H1 (cell line): ENCODE data around the gene HS2ST1. TPM values are rescaled to one million over a fixed set of nuclear protein-coding genes. Genes with fewer than 3 reads are reported as not detected.

ENCODE experiments used
- CTCF ChIA-PET: fragments of 300-600 bp; sonication (Branson Sonifier 250); formaldehyde crosslinking; loops from one replicate; lab custom pipeline; 2021; ENCODE audit not compliant: partially characterized antibody; lab: Charles Lee
- POLR2A ChIA-PET: fragments of 300-600 bp; sonication (Branson Sonifier 250); formaldehyde crosslinking; loops from one replicate; lab custom pipeline; 2021; ENCODE audit warnings: inconsistent platforms; ENCODE audit not compliant: partially characterized antibody; lab: Charles Lee
- DNase-seq, 2 experiments: peaks; one replicate each; pipeline versions ENCODE4 v3.0.0 to v3.0.0-alpha.2; 2010 to 2022; ENCODE audit warnings: low spot score in 2 of 2, low read depth in 1 of 2, mixed read lengths in 1 of 2
- FAIRE-seq: peaks from 2 replicates; lab custom pipeline; 2011; peaks lifted over from hg19 to GRCh38; lab: Jason Lieb, UNC
- H2AFZ ChIP-seq: 2 replicates; pipeline ENCODE4 v1.8.1; 2012; ENCODE audit warnings: low read length, inconsistent platforms
- H2AK5ac ChIP-seq: 2 replicates; pipeline ENCODE4 v1.6.1; 2013; ENCODE audit warnings: low read depth, low read length
- H2BK120ac ChIP-seq: replicated peaks from 2 replicates; pipeline ENCODE3; 2013; ENCODE audit warnings: low read depth, low read length, inconsistent platforms
- H2BK12ac ChIP-seq: 2 replicates; pipeline ENCODE4 v1.6.1; 2013; ENCODE audit warnings: low read depth, low read length
- H2BK15ac ChIP-seq: 2 replicates; pipeline ENCODE4 v1.6.1; 2013; ENCODE audit warnings: low read length
- H2BK20ac ChIP-seq: 2 replicates; pipeline ENCODE4 v1.6.1; 2013; ENCODE audit warnings: low read length
- H2BK5ac ChIP-seq: 2 replicates; pipeline ENCODE4 v1.6.1; 2013; ENCODE audit warnings: low read depth, low read length
- H3K14ac ChIP-seq: 2 replicates; pipeline ENCODE4 v1.6.1; 2013; ENCODE audit warnings: inconsistent platforms; ENCODE audit not compliant: insufficient read length
- H3K18ac ChIP-seq: 2 replicates; pipeline ENCODE4 v1.6.1; 2013; ENCODE audit warnings: low read length; ENCODE audit errors: extremely low read depth
- H3K23ac ChIP-seq: 2 replicates; pipeline ENCODE4 v1.6.1; 2013; ENCODE audit warnings: inconsistent platforms; ENCODE audit not compliant: insufficient read length
- H3K23me2 ChIP-seq: 2 replicates; pipeline ENCODE4 v1.6.1; 2013; ENCODE audit warnings: low read depth, low read length
- H3K27ac ChIP-seq: 2 replicates; pipeline ENCODE4 v1.6.1; 2011; ENCODE audit warnings: low read depth, low read length, inconsistent platforms
- H3K27me3 ChIP-seq, 4 experiments: replicated peaks in 1 of 4; 1 replicate in 1 of 4; 2 replicates in 3 of 4; pipeline versions ENCODE4 v1.6.1 to v1.8.1; 2011 to 2013; ENCODE audit warnings: low read length in 3 of 4, mild to moderate bottlenecking in 3 of 4, inconsistent platforms in 2 of 4, mixed read lengths in 2 of 4, moderate library complexity in 1 of 4; ENCODE audit not compliant: control insufficient read depth in 3 of 4, insufficient read depth in 3 of 4; ENCODE audit errors: extremely low read depth in 1 of 4
- H3K36me3 ChIP-seq, 4 experiments: 2 replicates each; pipeline versions ENCODE4 v1.6.1 to v1.8.1; 2011 to 2013; ENCODE audit warnings: mild to moderate bottlenecking in 4 of 4, low read length in 3 of 4, moderate library complexity in 2 of 4, control low read depth in 1 of 4, inconsistent platforms in 1 of 4; ENCODE audit not compliant: insufficient read depth in 4 of 4, control insufficient read depth in 2 of 4
- H3K4ac ChIP-seq: replicated peaks from 2 replicates; pipeline ENCODE3; 2013; ENCODE audit warnings: low read length, low read depth, mixed read lengths, inconsistent platforms; ENCODE audit not compliant: insufficient read length
- H3K4me1 ChIP-seq, 4 experiments: replicated peaks in 1 of 4; 1 replicate in 1 of 4; 2 replicates in 3 of 4; pipeline versions ENCODE4 v1.6.1 to v1.8.1; 2011 to 2013; ENCODE audit warnings: low read length in 3 of 4, inconsistent platforms in 2 of 4, mixed read lengths in 1 of 4; ENCODE audit not compliant: insufficient read depth in 4 of 4, control insufficient read depth in 3 of 4
- H3K4me2 ChIP-seq, 2 experiments: 2 replicates each; pipeline versions ENCODE4 v1.6.1 to v1.8.1; 2011 to 2013; ENCODE audit warnings: low read depth in 2 of 2, low read length in 2 of 2, control low read depth in 1 of 2, inconsistent platforms in 1 of 2, mild to moderate bottlenecking in 1 of 2; ENCODE audit not compliant: insufficient read depth in 1 of 2
- H3K4me3 ChIP-seq, 4 experiments: fragments of 200-600, 300-600 bp in 1 of 4; sonication (generic), shearing (Covaris generic), sonication (Bioruptor Twin) in 1 of 4; 2 replicates each; pipeline versions ENCODE4 v1.5.1 to v1.8.1; 2011 to 2016; ENCODE audit warnings: low read length in 4 of 4, low read depth in 3 of 4, control low read depth in 2 of 4, inconsistent platforms in 2 of 4, mild to moderate bottlenecking in 2 of 4, mixed read lengths in 1 of 4, moderate library complexity in 1 of 4; ENCODE audit not compliant: insufficient read depth in 2 of 4; ENCODE audit errors: extremely low read depth in 1 of 4
- H3K56ac ChIP-seq: replicated peaks from 2 replicates; pipeline ENCODE3; 2013; ENCODE audit warnings: low read depth, mild to moderate bottlenecking, mixed read lengths, low read length, inconsistent platforms; ENCODE audit not compliant: insufficient read length
- H3K79me1 ChIP-seq: 2 replicates; pipeline ENCODE4 v1.6.1; 2013; ENCODE audit warnings: low read depth, low read length, control low read depth
- H3K79me2 ChIP-seq, 2 experiments: 2 replicates each; pipeline versions ENCODE4 v1.6.1 to v1.8.1; 2012 to 2013; ENCODE audit warnings: low read length in 2 of 2, mild to moderate bottlenecking in 2 of 2, inconsistent platforms in 1 of 2; ENCODE audit not compliant: insufficient read depth in 2 of 2, control insufficient read depth in 1 of 2
- H3K9ac ChIP-seq, 4 experiments: replicated peaks in 1 of 4; 1 replicate in 1 of 4; 2 replicates in 3 of 4; pipeline versions ENCODE4 v1.6.1 to v1.8.1; 2011 to 2013; ENCODE audit warnings: low read depth in 3 of 4, low read length in 3 of 4, control low read depth in 2 of 4, mild to moderate bottlenecking in 2 of 4, moderate library complexity in 2 of 4, inconsistent platforms in 1 of 4; ENCODE audit errors: extremely low read depth in 1 of 4
- H3K9me3 ChIP-seq, 2 experiments: 2 replicates each; pipeline versions ENCODE4 v1.6.1 to v1.8.1; 2012 to 2013; ENCODE audit warnings: mild to moderate bottlenecking in 2 of 2, moderate library complexity in 2 of 2, control low read depth in 1 of 2, inconsistent platforms in 1 of 2, low read depth in 1 of 2, low read length in 1 of 2, mixed read lengths in 1 of 2; ENCODE audit not compliant: insufficient read depth in 2 of 2
- H4K20me1 ChIP-seq, 2 experiments: replicated peaks in 1 of 2; 2 replicates each; pipeline versions ENCODE3 to v1.8.1; 2011 to 2013; ENCODE audit warnings: inconsistent platforms in 2 of 2, low read length in 2 of 2, mild to moderate bottlenecking in 1 of 2; ENCODE audit not compliant: insufficient read depth in 2 of 2, control insufficient read depth in 1 of 2
- H4K5ac ChIP-seq: 2 replicates; pipeline ENCODE4 v1.6.1; 2013; ENCODE audit warnings: low read length, low read depth, mixed read lengths, inconsistent platforms; ENCODE audit not compliant: insufficient read length
- H4K8ac ChIP-seq: 2 replicates; pipeline ENCODE4 v1.8.0; 2013; ENCODE audit warnings: mild to moderate bottlenecking, moderate library complexity, low read length, inconsistent platforms; ENCODE audit not compliant: insufficient read depth; ENCODE audit errors: extremely low read depth
- H4K91ac ChIP-seq: replicated peaks from 2 replicates; pipeline ENCODE3; 2013; ENCODE audit warnings: low read length, mixed read lengths, inconsistent platforms; ENCODE audit not compliant: insufficient read length
- ASH2L ChIP-seq: fragments of 200-600, 300-600 bp; sonication (generic); IDR thresholded peaks from one replicate; pipeline ENCODE4 v1.7.1; 2017; ENCODE audit warnings: low read length
- BCL11A ChIP-seq, 2 experiments: IDR thresholded peaks; one replicate each; pipeline ENCODE4 v1.6.1; 2011; ENCODE audit warnings: low read depth in 2 of 2, low read length in 2 of 2, mild to moderate bottlenecking in 2 of 2
- CBX8 ChIP-seq: fragments of 300-800, 300-1000 bp; sonication (generic); IDR thresholded peaks from 2 replicates; pipeline ENCODE4 v1.7.1; 2016; ENCODE audit warnings: low read depth, low read length, borderline replicate concordance
- CHD2 ChIP-seq: IDR thresholded peaks from 2 replicates; pipeline ENCODE4 v1.6.1; 2012; ENCODE audit warnings: low read length, improper control_type of control experiment
- EGR1 ChIP-seq: IDR thresholded peaks from 2 replicates; pipeline ENCODE4 v1.6.1; 2011; ENCODE audit warnings: low read depth, low read length, borderline replicate concordance
- JUN ChIP-seq: IDR thresholded peaks from 2 replicates; pipeline ENCODE4 v1.6.1; 2011; ENCODE audit warnings: low read depth, mild to moderate bottlenecking, improper control_type of control experiment, low read length
- NANOG ChIP-seq: IDR thresholded peaks from 2 replicates; pipeline ENCODE4 v1.6.1; 2011; ENCODE audit warnings: low read length, low read depth, mild to moderate bottlenecking, inconsistent platforms; ENCODE audit not compliant: insufficient read depth, poor library complexity, severe bottlenecking
- POLR2A ChIP-seq, 2 experiments: IDR thresholded peaks; 1 replicate in 1 of 2; 2 replicates in 1 of 2; pipeline ENCODE4 v1.6.1; 2011; ENCODE audit warnings: low read depth in 2 of 2, low read length in 2 of 2, mild to moderate bottlenecking in 2 of 2; ENCODE audit errors: control extremely low read depth in 1 of 2
- POLR2AphosphoS5 ChIP-seq: IDR thresholded peaks from 2 replicates; pipeline ENCODE4 v1.6.1; 2011; ENCODE audit warnings: low read depth, low read length
- RAD21 ChIP-seq, 2 experiments: IDR thresholded peaks in 1 of 2; conservative IDR thresholded peaks in 1 of 2; 2 replicates each; pipeline ENCODE4 v1.6.1; 2011; ENCODE audit warnings: low read depth in 2 of 2, low read length in 2 of 2, improper control_type of control experiment in 1 of 2, inconsistent platforms in 1 of 2, mild to moderate bottlenecking in 1 of 2, moderate library complexity in 1 of 2
- SIX5 ChIP-seq: IDR thresholded peaks from 2 replicates; pipeline ENCODE4 v1.6.1; 2011; ENCODE audit warnings: mild to moderate bottlenecking, low read depth, low read length
- SP1 ChIP-seq: IDR thresholded peaks from 2 replicates; pipeline ENCODE4 v1.6.1; 2011; ENCODE audit warnings: low read depth, low read length
- TBP ChIP-seq: IDR thresholded peaks from 2 replicates; pipeline ENCODE4 v1.6.1; 2011; ENCODE audit warnings: low read depth, low read length, improper control_type of control experiment
- WGBS, 2 experiments: shearing (Covaris generic) in 1 of 2; methylation state at CpG; one replicate each; pipeline versions ENCODE4 v1.1.6 to v1.1.7; 2013 to 2015; ENCODE audit warnings: low lambda C conversion rate in 2 of 2, mixed read lengths in 2 of 2, inconsistent platforms in 1 of 2, low coverage in 1 of 2, missing lambda C conversion rate in 1 of 2; ENCODE audit not compliant: insufficient replicate concordance in 2 of 2, insufficient coverage in 1 of 2, insufficient read length in 1 of 2; ENCODE audit errors: extremely low coverage in 1 of 2, missing lambda C conversion rate in 1 of 2; 5-methylcytosine and 5-hydroxymethylcytosine counted together
- polyA plus RNA-seq, 7 experiments: library from polyadenylated mRNA; depleted of rRNA in 3 of 7; stranded (reverse) in 5 of 7; unstranded in 2 of 7; fragments of >200 nt in 5 of 7; fragments of 200-250 nt in 2 of 7; gene quantifications; 1 replicate in 5 of 7; 2 replicates in 1 of 7; 4 replicates in 1 of 7; pipeline versions ENCODE4 v1.2.1 to v1.2.3, GENCODE V29; 2011 to 2013; ENCODE audit warnings: missing spikeins in 2 of 7, mixed read lengths in 2 of 7
- total RNA-seq: library from RNA; stranded (reverse); fragmentation: NEBNext Ultra II Directional; extraction: Animal tissue kit (Norgen Biotek cat#: 25700); gene quantifications from 2 replicates; pipeline ENCODE4 v1.2.1, GENCODE V29; 2021
- TF ChIP-seq, protein P1 (sequence below): IDR thresholded peaks from 2 replicates; pipeline ENCODE4 v1.6.1; 2011; ENCODE audit warnings: low read depth, mild to moderate bottlenecking, low read length; ENCODE audit not compliant: insufficient read depth

HS2ST1 gene
- total and polyA plus RNA-seq, 2 of the 8 experiments (the other 6 are each of a cell fraction or from before 2014, with no cell fraction given): 5.2 to 28.3 TPM

DNA sequence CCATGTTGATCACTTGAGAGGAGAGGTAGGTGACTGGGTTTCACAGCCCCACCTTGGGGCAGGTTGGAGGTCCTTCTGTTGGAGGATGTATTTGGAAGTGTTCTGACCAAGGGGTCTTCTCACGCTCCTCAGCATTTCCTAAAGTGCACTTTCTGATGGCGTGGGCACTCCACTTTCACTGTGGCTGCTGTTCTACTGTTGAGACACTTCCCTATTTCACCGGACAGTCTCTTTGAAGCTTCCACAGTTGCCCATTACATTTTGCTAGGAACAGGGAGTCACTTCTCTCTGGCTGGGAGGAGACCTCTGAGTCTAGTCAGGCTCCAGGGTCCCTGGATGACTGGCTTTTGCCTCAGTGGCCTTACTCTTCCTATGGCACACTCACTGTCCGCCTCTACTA, 234.2 kb downstream of the HS2ST1 start:
- H3K36me3 ChIP-seq: no peaks in the 10 kb centered on the region
- H3K4ac ChIP-seq: no peak overlapping the region
- H4K8ac ChIP-seq: no peak overlapping the region
- peak overlapping the region; percentile 0 for H4K91ac ChIP-seq
- peaks cover 0 to 3% (median 1%) of the 10 kb centered on the region in 4 experiments; a peak in 3 of 7 replicates for H3K27me3 ChIP-seq
- peak overlapping the region; percentile 6; the same call in 1 of the 2 replicates for H2AK5ac ChIP-seq
- peaks cover 2 to 28% (median 13%) of the 10 kb centered on the region in 4 experiments for H3K4me1 ChIP-seq
- no peaks in the 10 kb centered on the region for H3K79me2 ChIP-seq
- H3K79me1 ChIP-seq: no peaks in the 10 kb centered on the region
- no peak overlapping the region for H2AFZ ChIP-seq
- peak overlapping the region in 1 of 2 experiments; percentile 33; a peak in 1 of 4 replicates for H3K4me2 ChIP-seq
- no peak for TF ChIP-seq CBX8
- TF ChIP-seq ASH2L: no peak
- TF ChIP-seq POLR2A (IDR thresholded peaks at IDR 0.05; ENCODE audit: control extremely low read depth in 1 of 2, low read depth in 2 of 2, low read length in 2 of 2): no peak
- TF ChIP-seq RAD21 (IDR thresholded peaks at IDR 0.05 in 1 of 2, conservative IDR thresholded peaks at IDR 0.05 in 1 of 2; ENCODE audit: low read depth in 2 of 2, low read length in 2 of 2): no peak
- no peak for TF ChIP-seq EGR1
- no peak for TF ChIP-seq SIX5
- TF ChIP-seq TBP: no peak
- TF ChIP-seq JUN: no peak
- TF ChIP-seq, protein P1, sequence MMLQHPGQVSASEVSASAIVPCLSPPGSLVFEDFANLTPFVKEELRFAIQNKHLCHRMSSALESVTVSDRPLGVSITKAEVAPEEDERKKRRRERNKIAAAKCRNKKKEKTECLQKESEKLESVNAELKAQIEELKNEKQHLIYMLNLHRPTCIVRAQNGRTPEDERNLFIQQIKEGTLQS: no peak
- no peak for TF ChIP-seq CHD2
- TF ChIP-seq NANOG: no peak
- no peak for TF ChIP-seq SP1
- TF ChIP-seq BCL11A (IDR thresholded peaks at IDR 0.05; ENCODE audit: low read depth in 2 of 2, low read length in 2 of 2): no peak
- no peak for TF ChIP-seq POLR2AphosphoS5
- H3K23ac ChIP-seq: no peak overlapping the region
- peak overlapping the region; percentile 11; the same call in 1 of the 2 replicates for H2BK5ac ChIP-seq
- 0 out of 2 replicates have a peak overlapping the region, but pooled peaks have one; percentile 89 for H2BK15ac ChIP-seq
- no peak overlapping the region for H2BK120ac ChIP-seq
- ChIA-PET CTCF (interaction anchor here (0.9 to 1.5 kb wide), 4 partner anchors 17 to 315 kb away, joined by 3 to 5 read pairs (median 3); no protein-coding TSS in a partner anchor), POLR2A (no interaction called here)
- no peak overlapping the region for H3K14ac ChIP-seq
- H4K5ac ChIP-seq: no peak overlapping the region
- H2BK20ac ChIP-seq: peak overlapping the region; percentile 62; the same call in 1 of the 2 replicates
- no peak overlapping the region for H3K27ac ChIP-seq
- FAIRE-seq (no peak), DNase-seq (no peak)
- H4K20me1 ChIP-seq: no peaks in the 10 kb centered on the region
- no peak overlapping the region for H3K18ac ChIP-seq
- no peaks in the 10 kb centered on the region for H3K9me3 ChIP-seq
- H2BK12ac ChIP-seq: peak overlapping the region; percentile 68; the same call in 1 of the 2 replicates
- WGBS, 2 experiments: 84% methylated on average over 4 of the region's 4 CpGs; no CpG with 5 or more reads in 1 of the 2 experiments
- H3K9ac ChIP-seq: no peak overlapping the region
- no peak overlapping the region for H3K56ac ChIP-seq
- 0 out of 2 replicates have a peak, but pooled peaks cover 1% of the 10 kb centered on the region for H3K23me2 ChIP-seq
- H3K4me3 ChIP-seq: no peak overlapping the region
